Endometrial microvascular endothelial cells (primary cell): ENCODE results near the gene UQCRHL. TPM values are rescaled to one million over a fixed set of nuclear protein-coding genes. Genes with fewer than 3 reads are reported as not detected.

Source experiments
- in situ Hi-C: cut with HindIII; loops from 2 replicates; pipeline ENCODE4 v1.10.0; 2017; ENCODE audit warnings: low sequenced_read_pairs, low pct_unique_long_range_greater_than_20kb; ENCODE audit errors: inconsistent ontology term
- total RNA-seq: library from RNA; depleted of rRNA; stranded (reverse); fragments of >200 nt; gene quantifications from one replicate; pipeline ENCODE4 v1.2.3, GENCODE V29; 2015; ENCODE audit errors: inconsistent ontology term

UQCRHL gene
- total RNA-seq, 1 donor from 2014 or later: 2.5 TPM

GRCh38 chr1:15799928-15800835, 7.3 kb downstream of the UQCRHL start:
- in situ Hi-C loops: no loop called here

- in situ Hi-C loops: no loop called here
Measured at GRCh38 chr1:15799004-15799867, 8.2 kb downstream of the UQCRHL start.

DNA sequence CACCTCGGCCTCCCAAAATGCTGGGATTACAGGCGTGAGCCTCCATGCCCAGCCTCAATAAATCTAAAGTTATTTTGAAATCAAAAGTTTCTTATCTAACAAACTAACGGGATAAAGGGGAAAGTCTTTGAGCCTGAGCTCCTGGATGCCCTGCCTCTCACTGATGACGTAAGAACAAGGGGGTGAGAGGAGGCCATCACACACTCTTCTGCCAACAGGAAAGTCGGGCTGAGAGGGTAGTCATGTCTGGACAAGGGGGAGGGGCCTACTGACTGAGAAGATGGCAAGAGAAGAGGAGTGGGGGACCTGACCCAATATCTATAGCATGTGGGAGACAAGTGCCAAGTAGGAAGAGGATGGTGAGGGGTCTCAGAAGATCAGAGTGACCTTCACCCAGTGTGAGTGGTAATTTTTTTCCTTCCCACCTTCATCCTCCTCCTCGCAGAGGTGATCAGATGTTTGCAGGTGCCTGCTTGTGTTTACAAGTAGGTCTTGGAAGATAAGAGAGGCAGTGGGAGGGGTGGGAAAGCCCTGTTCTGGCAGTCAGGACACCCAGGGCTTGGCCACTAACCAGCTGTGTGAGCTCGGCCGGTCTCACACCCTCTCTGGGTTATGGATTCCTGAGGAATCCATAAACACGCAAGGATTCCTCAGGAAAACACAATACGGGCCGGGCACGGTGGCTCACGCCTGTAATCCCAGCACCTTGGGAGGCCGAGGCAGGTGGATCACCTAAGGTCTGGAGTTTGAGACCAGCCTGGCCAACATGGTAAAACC, 9.6 kb downstream of the UQCRHL start:
- in situ Hi-C loops: no loop called here

- in situ Hi-C loops: no loop called here
Measured at GRCh38 chr1:15796086-15796462, 11.4 kb downstream of the UQCRHL start.

DNA sequence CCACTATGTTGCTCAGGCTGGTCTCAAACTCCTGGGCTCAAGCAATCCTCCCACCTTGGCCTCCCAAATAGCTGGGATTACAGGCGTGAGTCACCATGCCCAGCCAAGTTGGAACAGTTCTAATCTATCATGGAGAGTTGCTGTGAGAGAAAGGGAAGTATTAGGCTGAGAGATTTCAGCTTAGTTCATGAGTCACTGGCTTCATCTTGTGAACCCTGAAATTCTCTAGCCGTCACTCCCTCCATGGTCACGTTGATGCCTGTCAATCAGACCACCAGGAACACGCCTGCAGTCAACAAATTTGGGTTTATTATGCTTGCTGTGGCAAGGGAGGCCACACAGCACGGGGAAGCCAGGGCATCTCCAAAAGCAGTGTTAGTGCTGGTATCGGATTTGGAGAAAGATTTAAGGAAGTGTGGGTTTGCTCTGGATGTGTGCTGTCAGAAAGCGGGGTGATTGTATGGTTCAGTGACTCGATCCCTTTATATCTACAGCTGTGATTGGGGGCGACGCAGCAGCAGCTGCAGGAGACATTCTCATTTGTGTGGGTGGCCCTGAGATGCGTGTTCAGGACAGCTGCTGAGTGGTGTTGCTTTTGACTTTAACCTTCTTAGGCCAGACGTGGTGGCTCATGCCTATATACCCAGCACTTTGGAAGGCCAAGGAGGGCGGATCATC, 18.7 kb downstream of the UQCRHL start:
- in situ Hi-C loops: no loop called here

- in situ Hi-C loops: no loop called here
Measured at GRCh38 chr1:15786581-15786980, 20.9 kb downstream of the UQCRHL start.

GRCh38 chr1:15785683-15786082, 21.8 kb downstream of the UQCRHL start:
- in situ Hi-C loops: no loop called here

DNA sequence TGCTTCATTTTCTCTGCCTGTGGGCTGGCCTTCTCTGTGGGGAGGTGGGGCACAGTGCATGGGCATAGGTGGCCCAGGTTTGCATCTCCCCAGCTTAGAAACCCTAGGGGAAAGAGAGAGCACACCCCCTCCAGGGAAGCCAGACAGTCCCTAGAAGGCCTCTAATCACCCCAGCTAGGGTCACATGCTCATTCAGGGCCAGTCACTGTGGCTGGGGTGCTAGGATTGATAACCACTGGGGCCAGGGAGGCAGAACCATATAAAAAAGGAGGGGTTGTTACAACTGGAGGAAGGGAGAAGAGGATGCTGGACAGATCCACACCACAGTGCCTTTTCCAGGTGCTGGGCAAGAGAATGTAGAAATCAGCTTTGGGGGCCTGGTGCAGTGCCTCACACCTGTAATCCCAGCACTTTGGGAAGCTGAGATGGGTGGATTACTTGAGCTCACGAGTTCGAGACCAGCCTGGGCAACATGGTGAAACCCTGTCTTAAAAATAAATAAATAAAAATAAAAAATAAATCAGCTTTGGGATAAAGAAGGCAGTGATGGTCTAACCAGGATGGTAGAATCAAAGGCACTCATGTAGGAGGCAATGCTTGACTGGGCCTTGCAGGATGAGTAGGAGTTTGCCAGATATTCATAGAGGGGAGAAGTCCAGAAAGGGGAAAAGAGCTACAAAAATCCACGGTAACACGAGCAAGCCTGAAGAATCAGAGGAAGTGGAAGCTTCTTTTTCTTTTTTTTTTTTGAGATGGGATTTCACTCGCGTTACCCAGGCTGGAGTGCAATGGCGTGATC, 29.3 kb downstream of the UQCRHL start:
- in situ Hi-C loops: no loop called here

- in situ Hi-C loops: no loop called here
Measured at GRCh38 chr1:15775706-15776105, 31.7 kb downstream of the UQCRHL start.

DNA sequence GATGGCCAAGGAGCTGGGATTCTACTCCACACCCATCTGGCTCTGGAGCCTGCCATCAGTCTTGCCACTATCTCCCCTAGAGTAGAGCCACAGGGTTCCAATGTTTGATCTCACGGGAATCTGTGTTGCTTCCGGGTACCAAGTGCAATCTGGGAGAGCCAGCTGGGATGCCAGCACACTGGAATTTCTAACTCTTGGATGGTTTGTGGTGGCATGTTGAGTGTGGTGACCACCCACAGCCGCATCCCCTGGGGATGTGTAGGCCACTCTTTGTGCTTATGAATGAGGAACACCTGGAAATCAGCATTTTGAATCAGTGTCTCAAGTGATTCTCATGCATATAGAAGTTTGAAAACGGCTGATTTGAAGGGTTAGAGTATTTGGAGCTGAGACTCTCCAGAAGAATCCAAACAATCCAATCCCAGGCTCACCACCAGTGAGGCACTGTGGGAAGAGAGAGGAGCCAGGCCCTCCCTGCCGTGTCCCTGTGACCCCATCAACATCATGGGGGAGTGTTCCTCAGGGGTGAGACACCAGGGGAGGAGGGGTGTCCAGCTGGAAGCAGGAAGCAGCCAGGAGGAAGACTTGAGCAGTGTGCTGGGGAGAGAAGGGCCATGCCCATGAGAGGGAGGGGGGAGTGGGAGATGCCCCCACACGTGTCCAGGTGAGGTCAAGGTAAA, 35.5 kb downstream of the UQCRHL start:
- in situ Hi-C loops: no loop called here

GRCh38 chr1:15770313-15770962, 37.0 kb downstream of the UQCRHL start:
- in situ Hi-C loops: no loop called here

DNA sequence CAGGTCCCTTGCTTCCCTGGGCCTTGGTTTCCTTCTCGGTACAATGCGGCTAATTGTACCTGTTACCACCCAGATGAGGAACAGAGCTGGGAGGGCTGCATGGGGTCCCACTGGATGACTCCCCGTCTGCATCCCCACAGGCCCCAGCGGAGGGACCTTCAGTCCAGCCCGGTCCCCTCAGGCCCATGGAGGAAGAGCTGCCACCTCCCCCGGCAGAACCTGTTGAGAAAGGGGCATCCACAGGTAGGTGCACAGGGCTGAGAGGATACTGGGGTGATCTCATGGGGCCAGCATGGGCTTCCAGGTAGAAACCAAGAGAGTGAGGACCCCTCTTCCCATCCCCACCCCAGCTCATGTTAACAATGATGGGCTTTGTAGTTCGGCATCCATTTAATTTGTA, 39.1 kb downstream of the UQCRHL start:
- in situ Hi-C loops: no loop called here

DNA sequence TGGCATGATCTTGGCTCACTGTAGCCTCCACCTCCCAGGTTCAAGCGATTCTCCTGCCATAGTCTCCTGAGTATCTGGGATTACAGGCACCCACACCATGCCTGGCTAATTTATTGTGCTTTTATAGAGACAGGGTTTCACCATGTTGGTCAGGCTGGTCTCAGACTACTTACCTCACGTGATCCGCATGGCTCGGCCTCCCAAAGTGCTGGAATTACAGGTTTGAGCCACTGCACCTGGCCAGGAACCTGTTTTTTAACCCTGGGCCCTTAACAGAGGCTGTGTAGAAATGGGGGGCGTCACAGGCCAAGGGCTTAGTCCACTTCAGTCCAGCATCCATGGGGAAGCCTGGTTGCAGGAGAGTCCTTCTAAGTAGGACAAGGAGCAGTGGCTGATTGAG, 39.5 kb downstream of the UQCRHL start:
- in situ Hi-C loops: no loop called here

DNA sequence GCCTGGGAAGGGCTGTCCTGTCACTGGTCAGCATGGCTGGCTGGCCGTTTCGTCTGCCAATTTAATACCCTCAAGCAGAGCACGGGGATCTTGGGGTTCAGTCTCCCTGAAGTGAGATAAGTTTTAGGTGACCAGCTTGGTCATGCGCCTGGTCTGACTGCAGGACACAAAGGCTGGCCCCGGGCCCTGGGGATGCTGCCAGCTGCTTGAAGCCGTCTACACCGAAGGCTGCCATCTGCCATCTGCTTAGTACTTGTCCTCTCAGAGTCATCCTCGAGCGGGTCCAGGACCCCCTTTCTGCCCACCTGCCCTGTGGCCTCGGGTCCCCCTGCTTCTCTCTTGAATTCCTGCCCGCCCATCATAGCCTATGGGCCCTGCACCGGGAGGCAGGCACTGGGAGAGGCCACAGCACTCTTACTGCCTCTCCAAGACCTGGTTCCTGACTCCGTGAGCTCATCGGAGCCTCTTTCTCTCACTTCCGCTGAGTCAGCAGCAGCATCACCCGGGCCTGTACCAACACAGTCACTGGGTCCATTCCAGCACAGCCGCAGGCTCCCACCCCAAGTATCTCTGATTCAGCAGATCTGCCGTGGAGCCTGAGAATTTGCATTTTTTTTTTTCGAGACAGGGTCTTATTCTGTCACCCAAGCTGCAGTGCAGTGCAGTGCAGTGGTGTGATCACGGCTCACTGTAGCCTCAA, 41.8 kb downstream of the UQCRHL start:
- in situ Hi-C loops: no loop called here

GRCh38 chr1:15764890-15765289, 42.6 kb downstream of the UQCRHL start:
- in situ Hi-C loops: no loop called here

- in situ Hi-C loops: no loop called here
Measured at GRCh38 chr1:15764269-15764764, 43.1 kb downstream of the UQCRHL start.
